ENCODE data around the gene CSNK1A1. TPM values are rescaled to one million over a fixed set of nuclear protein-coding genes. Genes with fewer than 3 reads are reported as not detected.
"Not testable (repeated sequence)": the region's sequence is repeated elsewhere in the genome, so short reads cannot be mapped to it uniquely, and the experiment has no call there.

Gene CSNK1A1
- total RNA-seq = 82.6 TPM

DNA sequence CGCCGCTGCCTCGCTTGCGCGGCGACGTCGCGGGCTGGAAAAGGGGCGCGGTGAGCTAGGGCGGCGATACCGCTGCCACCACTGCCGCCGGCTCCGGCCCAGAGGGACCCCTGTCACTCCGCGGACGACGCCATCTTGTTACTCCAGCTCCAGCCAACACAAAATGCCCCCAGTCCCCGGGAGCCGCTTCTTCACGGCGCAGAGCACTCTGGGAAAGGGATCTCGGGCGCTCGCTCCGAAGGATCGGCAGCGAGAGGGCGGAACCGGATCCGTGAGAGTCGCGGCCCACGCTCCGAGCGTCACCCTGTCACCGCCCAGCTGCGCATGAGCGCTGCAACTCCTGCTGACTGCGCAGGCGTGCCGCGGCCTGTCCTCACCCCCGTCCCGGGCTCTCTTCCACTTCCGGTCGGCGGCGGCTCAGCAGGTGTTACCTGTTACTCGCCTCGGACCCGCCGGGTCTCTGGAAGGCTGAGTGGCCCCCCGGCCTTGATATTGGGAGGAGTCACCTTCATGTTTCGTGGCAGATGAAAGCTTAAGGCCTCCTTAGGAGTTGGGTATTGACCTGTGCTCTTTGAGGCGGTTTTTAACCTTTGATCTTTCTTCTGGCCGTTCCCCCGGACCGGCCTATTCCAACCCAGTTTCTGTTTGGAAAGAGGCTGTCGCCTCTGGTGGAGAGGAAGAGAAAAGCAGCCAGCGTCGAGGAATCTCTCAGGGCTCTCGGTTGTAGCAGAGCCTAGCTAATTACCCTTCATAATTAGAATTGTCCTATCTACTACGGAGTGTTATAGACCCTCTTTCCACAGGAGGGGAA lies at the start of gene CSNK1A1:
Gene CSNK1A1, minus strand, starts transcription at position 213 of the 811 bp plus-strand sequence. CDS start 475 bp downstream, outside the sequence.
- peak; percentile 96 for ATAC-seq
- peak; percentile 99 for DNase-seq (ENCODE audit: low spot score)

- ATAC-seq = no peak
- no peak for DNase-seq (ENCODE audit: low spot score)
Observed at GRCh38 chr5:149600932-149601331, 49.7 kb upstream of the CSNK1A1 start.

- DNase-seq (ENCODE audit: low spot score) (no peak), ATAC-seq (no peak)
Observed at GRCh38 chr5:149599375-149599774, 48.1 kb upstream of the CSNK1A1 start.

DNA sequence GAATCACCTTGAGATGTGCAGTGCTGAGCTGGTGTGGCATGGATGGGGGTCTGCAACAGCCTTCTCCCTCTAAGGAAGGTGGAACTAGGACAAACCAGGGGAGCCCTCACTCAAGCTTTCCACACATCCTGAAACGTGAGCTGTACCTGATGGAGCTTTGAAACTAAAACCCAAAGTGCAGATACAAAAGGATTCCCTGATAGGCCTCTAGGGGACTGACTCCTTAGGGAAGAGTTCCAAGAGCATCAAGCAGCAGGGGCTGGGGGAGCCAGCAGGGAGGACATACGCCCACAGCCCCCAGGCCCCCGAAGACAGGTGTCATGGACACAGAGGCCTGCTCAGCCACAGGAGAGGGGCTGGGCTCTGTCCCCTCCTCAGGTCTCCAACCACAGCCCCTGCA lies 47.7 kb upstream of the CSNK1A1 start:
- DNase-seq (ENCODE audit: low spot score) = no peak
- ATAC-seq = no peak

DNA sequence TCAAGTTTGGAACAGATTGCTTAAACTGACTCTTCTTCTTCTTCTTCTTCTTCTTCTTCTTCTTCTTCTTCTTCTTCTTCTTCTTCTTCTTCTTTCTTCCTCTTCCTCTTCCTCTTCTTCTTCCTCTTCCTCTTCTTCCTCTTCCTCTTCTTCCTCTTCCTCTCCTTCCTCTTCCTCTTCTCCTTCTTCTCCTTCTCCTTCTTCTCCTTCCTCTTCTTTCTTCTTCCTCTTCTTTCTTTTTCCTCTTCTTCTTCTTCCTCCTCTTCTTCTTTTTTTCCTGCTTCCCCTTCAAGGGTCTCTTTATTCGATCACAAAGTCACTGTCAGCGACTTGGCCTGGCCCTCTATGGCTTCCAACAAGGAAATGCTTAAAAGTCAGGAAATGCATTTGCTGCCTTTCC lies 47.0 kb upstream of the CSNK1A1 start:
- not testable (repeated sequence) for DNase-seq (ENCODE audit: low spot score); ATAC-seq

- DNase-seq (ENCODE audit: low spot score) (no peak), ATAC-seq (no peak)
Observed at GRCh38 chr5:149597618-149598017, 46.4 kb upstream of the CSNK1A1 start.

DNA sequence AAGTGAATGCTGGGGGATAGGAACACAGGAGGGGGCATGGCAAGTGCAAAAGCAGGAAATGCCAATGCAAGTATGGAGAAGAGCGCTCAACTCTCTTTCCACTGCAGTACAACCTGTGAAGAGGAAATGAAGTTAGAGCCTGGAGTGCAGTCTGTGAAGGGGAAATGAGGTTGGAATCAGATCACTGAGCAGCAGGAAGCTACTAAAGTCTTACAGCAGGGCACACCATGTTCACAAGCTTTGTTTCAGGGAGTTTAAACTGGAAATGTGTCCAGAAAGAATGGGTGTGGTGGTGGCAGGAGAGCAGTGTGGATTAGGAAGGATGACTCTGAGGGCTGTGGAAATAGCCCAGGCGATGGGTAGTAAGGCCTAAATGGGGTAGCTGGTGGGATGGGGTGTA lies 45.5 kb upstream of the CSNK1A1 start:
- ATAC-seq = no peak
- DNase-seq (ENCODE audit: low spot score) = no peak

DNA sequence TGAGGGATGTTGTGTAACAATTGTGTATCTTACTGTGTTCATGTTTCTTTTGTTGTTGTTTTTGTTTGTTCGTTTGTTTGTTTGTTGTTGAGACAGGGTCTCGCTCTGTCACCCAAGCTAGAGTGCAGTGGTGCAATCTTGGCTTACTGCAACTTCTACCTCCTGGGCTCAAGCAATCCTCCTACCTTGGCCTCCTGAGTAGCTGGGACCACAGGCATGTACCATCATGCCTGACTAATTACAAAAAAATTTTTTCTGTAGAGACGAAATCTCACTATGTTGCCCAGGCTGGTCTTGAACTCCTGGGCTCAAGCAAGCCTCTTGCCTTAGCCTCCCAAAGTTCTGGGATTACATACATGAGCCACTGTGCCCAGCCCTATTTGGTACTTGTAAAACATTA lies 43.9 kb upstream of the CSNK1A1 start:
- DNase-seq (ENCODE audit: low spot score); ATAC-seq: not testable (repeated sequence)

DNA sequence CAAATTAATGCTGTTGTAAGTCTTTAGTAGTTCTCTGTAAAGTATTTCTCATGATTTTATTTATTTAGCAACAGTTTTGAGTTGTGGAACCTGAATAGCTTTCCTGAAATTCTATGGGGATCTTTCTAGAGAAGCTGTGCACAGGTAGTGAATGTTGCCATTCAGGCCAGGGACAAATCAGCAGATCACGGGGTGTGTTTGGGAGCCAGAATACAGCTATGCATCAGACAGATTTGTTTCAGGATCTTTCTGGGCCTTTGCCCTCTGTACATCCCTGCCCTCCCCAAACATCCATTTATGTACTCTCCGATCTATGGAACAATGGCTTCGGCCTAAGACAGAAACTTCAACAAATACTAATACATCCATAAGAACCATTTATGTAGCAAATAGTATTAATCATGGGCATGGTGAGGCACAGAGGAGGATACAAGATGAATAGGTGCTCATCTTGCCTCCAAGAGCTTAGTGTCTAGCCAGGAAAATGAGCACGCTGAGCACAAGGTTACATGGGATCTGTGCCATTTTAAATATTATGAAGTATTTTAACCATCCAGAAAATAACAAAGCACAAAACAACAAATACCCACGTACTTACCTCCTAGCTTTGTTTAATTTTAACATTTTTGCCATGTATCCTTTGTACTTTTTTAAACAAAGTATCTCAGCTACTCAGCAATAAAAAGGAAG lies 43.1 kb upstream of the CSNK1A1 start:
- DNase-seq (ENCODE audit: low spot score) (no peak), ATAC-seq (no peak)

DNA sequence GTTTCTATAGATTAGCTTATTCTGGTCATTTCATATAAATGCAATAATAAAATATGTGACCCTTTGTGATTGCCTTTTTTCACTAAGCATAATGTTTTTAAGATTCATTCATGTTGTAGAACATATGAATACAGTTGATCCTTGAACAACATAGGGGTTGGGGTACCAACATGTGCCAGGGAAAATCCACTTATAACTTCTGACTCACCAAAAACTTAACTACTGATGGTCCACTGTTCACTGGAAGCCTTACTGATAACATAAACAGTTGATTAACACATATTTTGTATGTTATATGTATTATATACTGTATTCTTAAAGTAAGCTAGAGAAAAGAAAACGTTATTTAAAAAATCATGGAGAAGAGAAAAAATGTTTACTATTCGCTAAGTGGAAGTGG lies 42.1 kb upstream of the CSNK1A1 start:
- DNase-seq (ENCODE audit: low spot score) = no peak
- no peak for ATAC-seq

DNA sequence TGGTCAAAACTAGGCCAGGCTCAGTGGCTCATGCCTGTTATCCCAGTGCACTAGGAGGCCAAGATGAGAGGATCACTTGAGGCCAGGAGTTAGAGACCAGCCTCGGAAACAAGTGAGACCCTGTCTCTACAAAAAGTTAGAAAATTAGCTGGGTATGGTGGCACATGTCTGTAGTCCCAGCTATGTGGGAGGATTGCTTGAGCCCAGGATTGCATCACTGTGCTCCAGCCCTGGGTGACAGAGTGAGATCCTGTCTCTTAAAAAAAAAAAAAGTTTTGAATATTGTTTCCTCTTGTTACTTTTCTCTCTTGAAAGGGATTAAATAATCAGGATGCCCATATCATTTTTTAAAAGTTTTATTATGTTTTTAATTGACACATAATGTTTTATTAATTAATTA lies 37.7 kb upstream of the CSNK1A1 start:
- ATAC-seq (peak; percentile 67), DNase-seq (ENCODE audit: low spot score) (no peak)

GRCh38 chr5:149586708-149587318 lies 35.6 kb upstream of the CSNK1A1 start:
- DNase-seq (ENCODE audit: low spot score) = no peak

DNA sequence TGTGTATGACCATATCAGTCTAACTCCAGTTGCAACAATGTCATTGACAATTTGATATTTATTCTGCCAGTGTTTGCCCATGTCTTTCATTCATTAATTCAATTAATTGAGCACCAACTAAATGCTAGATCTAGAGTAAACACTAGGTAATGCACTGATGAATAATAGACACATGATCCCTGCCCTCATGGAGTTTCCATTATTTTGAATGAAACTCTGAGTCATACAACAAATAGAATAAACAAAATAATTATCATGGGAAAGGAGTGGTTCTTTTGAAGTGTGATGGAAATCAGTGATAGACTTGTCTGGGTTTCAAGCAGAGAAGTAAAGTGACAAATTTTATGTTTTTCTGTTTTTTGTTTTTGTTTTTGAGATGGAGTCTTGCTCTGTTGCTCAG lies 34.7 kb upstream of the CSNK1A1 start:
- no peak for DNase-seq (ENCODE audit: low spot score)
- ATAC-seq = no peak

More at GRCh38 chr5:149586708-149587318, 35.6 kb upstream of the CSNK1A1 start:
- ATAC-seq = no peak

- ATAC-seq (no peak), DNase-seq (ENCODE audit: low spot score) (no peak)
Observed at GRCh38 chr5:149584121-149584520, 32.9 kb upstream of the CSNK1A1 start.

DNA sequence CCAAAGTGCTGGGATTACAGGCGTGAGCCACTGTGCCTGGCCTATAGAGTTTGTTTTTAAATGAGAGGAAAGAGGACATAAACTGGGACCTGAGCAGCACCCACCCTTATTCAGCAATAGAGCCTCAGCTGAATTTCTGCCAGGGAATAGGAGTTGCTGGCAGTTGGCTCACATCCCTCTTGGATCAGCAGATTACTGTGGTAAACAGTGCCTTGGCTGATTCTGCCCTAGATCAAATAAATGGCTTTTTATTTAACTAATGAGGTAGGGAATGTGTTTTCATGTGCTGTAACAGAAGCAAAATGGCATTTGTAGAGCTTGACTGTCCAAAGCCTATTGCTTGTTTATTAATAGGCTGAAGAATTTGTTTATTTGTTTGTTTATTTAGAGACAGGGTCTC lies 32.2 kb upstream of the CSNK1A1 start:
- ATAC-seq (peak; percentile 74), DNase-seq (ENCODE audit: low spot score) (peak; percentile 81)

GRCh38 chr5:149581931-149582768 lies 30.9 kb upstream of the CSNK1A1 start:
- ATAC-seq = peak; percentile 18
- DNase-seq (ENCODE audit: low spot score) = peak; percentile 49

DNA sequence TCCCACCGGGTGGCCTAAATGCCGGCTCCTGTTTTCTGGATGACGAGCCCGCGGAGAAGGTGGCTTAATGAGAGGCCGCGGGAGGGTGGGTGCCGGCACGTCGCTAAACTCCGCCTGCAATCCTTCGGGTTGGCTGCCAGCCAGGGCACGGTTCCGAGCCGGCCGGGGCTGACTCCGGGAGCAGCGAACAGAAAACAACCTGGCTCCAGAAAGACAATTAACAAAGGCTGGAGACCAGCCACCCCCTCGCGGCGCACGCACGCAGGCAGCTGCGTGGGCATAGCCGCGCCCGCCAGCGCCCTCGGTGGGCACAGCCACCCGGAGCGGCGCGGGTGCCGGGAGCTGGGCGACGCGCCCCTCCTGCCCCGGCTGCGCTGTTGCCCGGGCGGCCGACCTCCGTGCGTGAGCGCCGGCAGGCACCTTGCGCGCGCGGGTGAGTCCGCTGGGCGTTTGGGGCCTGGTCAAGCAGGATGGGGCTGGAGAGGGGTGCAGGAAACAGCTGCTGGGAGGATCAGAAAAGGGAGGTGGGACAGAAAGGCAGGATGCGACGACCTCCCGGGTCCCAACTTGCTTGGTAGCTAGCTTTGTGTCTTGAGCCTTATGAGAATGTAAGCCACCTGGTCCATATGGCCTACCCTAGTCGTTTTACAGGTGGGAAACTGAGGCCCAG lies 30.1 kb upstream of the CSNK1A1 start, which contains the start of gene ARHGEF37:
Gene ARHGEF37, plus strand, starts transcription at position 307 of the 670 bp plus-strand sequence. CDS start 16,272 bp downstream, outside the sequence.
- ATAC-seq (peak; percentile 76), DNase-seq (ENCODE audit: low spot score) (peak; percentile 93)

DNA sequence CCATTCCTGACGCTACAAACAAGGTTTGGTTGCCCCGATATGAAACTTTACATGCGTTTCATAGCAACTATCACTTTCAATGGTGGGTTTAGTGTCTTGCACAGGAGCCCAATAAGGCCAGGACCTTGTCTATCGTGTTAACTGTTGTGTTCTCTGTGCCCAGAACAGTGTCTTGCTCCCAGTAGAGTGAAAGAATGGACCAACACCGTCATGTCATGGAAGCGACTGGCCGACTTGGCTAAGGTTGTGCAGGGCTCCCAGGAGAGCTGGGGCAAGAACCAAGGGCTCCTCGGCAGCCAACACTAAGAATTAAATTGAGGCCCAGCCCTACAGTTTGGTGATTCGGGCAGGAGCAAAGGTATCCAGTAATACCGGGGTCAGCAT lies 29.6 kb upstream of the CSNK1A1 start:
- no peak for DNase-seq (ENCODE audit: low spot score)
- ATAC-seq = peak; percentile 35

DNA sequence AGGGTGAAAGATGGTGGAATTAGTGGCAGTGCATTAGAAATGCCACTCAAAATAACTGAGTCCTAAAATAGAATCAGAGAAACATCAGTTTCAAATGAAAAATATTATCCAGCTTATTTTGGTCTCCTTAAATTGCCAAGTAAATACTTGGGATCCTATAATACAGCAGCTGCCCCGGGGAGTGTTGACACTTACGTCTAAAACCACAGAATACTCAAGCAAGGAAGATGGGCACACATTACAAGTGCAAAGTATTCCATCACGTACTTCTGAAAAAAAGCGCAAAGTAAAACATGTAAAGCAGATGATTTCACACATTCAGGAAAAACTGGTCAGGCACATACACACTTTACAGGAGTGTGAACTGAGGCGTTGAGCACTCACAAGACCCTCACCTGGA lies 27.7 kb upstream of the CSNK1A1 start:
- no peak for ATAC-seq

DNA sequence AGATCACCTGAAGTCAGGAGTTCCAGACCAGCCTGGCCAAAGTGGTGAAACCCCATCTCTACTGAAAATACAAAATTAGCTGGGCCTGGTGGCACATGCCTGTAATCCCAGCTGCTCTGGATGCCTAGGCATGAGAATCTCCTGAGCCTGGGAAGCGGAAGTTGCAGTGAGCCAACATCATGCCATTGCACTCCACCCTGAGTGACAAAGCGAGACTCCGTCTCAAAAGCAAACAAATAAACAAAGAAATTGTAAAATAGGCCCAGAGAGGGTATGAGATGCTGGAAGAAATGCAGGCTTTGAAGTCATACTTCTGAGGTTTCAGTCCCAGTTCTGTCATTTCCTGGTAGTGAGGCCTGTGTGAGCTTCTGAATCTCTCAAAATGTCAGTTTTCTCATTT lies 24.8 kb upstream of the CSNK1A1 start:
- no peak for ATAC-seq

More for the DNA sequence above, 27.7 kb upstream of the CSNK1A1 start:
- DNase-seq (ENCODE audit: low spot score) = no peak

More for the DNA sequence above, 24.8 kb upstream of the CSNK1A1 start:
- no peak for DNase-seq (ENCODE audit: low spot score)
